HG02852 (cell line): ENCODE results near the gene VPS13D.
"Not testable (repeated sequence)": the region's sequence is repeated elsewhere in the genome, so short reads cannot be mapped to it uniquely, and the experiment has no call there.

ENCODE experiments used
- ATAC-seq: cut with Tn5 transposase; IDR thresholded peaks from one replicate; pipeline ENCODE4 v1.9.1; 2021; ENCODE audit warnings: mild to moderate bottlenecking, moderate library complexity; ENCODE audit not compliant: unreplicated experiment

VPS13D gene

GRCh38 chr1:12196641-12197482, 33.0 kb upstream of the VPS13D start:
- no peak for ATAC-seq

- no peak for ATAC-seq
Measured at GRCh38 chr1:12197483-12197880, 32.3 kb upstream of the VPS13D start.

GRCh38 chr1:12200208-12200607, 29.6 kb upstream of the VPS13D start:
- ATAC-seq: no peak

- ATAC-seq: no peak
Measured at GRCh38 chr1:12201352-12202189, 28.3 kb upstream of the VPS13D start.

GRCh38 chr1:12202190-12202497, 27.7 kb upstream of the VPS13D start:
- ATAC-seq: no peak

- no peak for ATAC-seq
Measured at GRCh38 chr1:12202577-12202976, 27.3 kb upstream of the VPS13D start.

GRCh38 chr1:12203216-12204007, 26.4 kb upstream of the VPS13D start:
- ATAC-seq: no peak

GRCh38 chr1:12204140-12204539, 25.7 kb upstream of the VPS13D start:
- ATAC-seq: no peak

- ATAC-seq: no peak
Measured at GRCh38 chr1:12204754-12205658, 24.8 kb upstream of the VPS13D start.

- ATAC-seq: no peak
Measured at GRCh38 chr1:12206238-12206637, 23.6 kb upstream of the VPS13D start.

GRCh38 chr1:12206792-12207424, 22.9 kb upstream of the VPS13D start:
- no peak for ATAC-seq

- ATAC-seq: no peak
Measured at GRCh38 chr1:12208271-12208670, 21.6 kb upstream of the VPS13D start.

GRCh38 chr1:12208764-12209494, 20.9 kb upstream of the VPS13D start:
- no peak for ATAC-seq

- ATAC-seq: no peak
Measured at GRCh38 chr1:12209495-12209832, 20.4 kb upstream of the VPS13D start.

GRCh38 chr1:12215118-12215961, 14.5 kb upstream of the VPS13D start:
- no peak for ATAC-seq

GRCh38 chr1:12219800-12220199, 10.0 kb upstream of the VPS13D start:
- no peak for ATAC-seq

GRCh38 chr1:12220890-12221289, 8.9 kb upstream of the VPS13D start:
- ATAC-seq: no peak

- not testable (repeated sequence) for ATAC-seq
Measured at GRCh38 chr1:12222700-12223099, 7.1 kb upstream of the VPS13D start.
